Ectodermal cell (in vitro differentiated cells): Measurements from ENCODE around the gene WDFY4.

Source experiments
- H3K27ac ChIP-seq: 2 replicates; pipeline ENCODE4 v1.7.0; 2013; ENCODE audit warnings: mild to moderate bottlenecking, low read depth, low read length; ENCODE audit not compliant: insufficient read depth, poor library complexity, severe bottlenecking
- H3K27me3 ChIP-seq: 2 replicates; pipeline ENCODE4 v1.7.0; 2013; ENCODE audit warnings: mild to moderate bottlenecking, low read length; ENCODE audit not compliant: insufficient read depth, control insufficient read depth, poor library complexity, severe bottlenecking
- H3K36me3 ChIP-seq: one replicate; pipeline ENCODE4 v1.7.0; 2013; ENCODE audit warnings: low read length; ENCODE audit not compliant: control insufficient read depth, insufficient read depth
- H3K4me1 ChIP-seq: one replicate; pipeline ENCODE4 v1.7.0; 2013; ENCODE audit warnings: low read length; ENCODE audit not compliant: control insufficient read depth, insufficient read depth
- H3K4me3 ChIP-seq: 2 replicates; pipeline ENCODE4 v1.7.0; 2013; ENCODE audit warnings: low read depth, low read length, control low read depth; ENCODE audit not compliant: insufficient read depth
- H3K9me3 ChIP-seq: 2 replicates; pipeline ENCODE4 v1.7.0; 2013; ENCODE audit warnings: mild to moderate bottlenecking, low read length, moderate library complexity; ENCODE audit not compliant: control insufficient read depth
- WGBS, 2 experiments: methylation state at CpG; one replicate each; pipeline ENCODE4 v1.1.7; 2013; ENCODE audit warnings: missing lambda C conversion rate in 2 of 2; 5-methylcytosine and 5-hydroxymethylcytosine counted together

Gene WDFY4

DNA sequence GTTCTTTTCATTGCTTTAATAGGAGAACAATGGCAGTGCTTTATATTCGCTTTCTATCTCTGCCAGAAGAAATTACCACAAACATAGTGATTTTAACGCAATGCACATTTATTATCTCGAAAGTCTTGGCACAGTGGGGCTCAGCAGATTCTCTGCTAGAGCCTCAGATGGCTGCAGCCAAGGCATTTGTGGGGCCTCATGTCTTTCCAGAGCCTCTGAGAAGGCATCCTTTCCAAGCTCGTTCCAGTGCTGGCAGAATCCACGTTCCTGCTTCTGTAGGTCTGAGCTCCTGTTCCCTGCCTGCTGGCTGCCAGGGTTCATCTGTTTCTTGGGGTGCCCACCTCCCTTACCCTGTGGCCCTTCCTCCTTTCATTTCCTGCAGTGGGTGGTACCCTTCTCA lies 194.8 kb downstream of the WDFY4 start:
- H3K27me3 ChIP-seq, result no peaks in the 10 kb centered on the region
- peaks cover 6% of the 10 kb centered on the region for H3K4me1 ChIP-seq
- no peaks in the 10 kb centered on the region for H3K36me3 ChIP-seq
- 82 to 89% methylated on average over 5 of the region's 5 CpGs for WGBS, 2 experiments
- no peak overlapping the region for H3K27ac ChIP-seq
- no peaks in the 10 kb centered on the region for H3K9me3 ChIP-seq
- no peak overlapping the region for H3K4me3 ChIP-seq

- Histone ChIP-seq H3K9me3 (no peaks in the 10 kb centered on the region), H3K27me3 (no peaks in the 10 kb centered on the region), H3K27ac (no peak overlapping the region), H3K36me3 (no peaks in the 10 kb centered on the region), H3K4me3 (no peak overlapping the region), H3K4me1 (peaks cover 6% of the 10 kb centered on the region)
- WGBS, 2 experiments, result 31 to 42% methylated on average over 11 of the region's 11 CpGs
Measured at GRCh38 chr10:48880016-48880705, 195.5 kb downstream of the WDFY4 start.

DNA sequence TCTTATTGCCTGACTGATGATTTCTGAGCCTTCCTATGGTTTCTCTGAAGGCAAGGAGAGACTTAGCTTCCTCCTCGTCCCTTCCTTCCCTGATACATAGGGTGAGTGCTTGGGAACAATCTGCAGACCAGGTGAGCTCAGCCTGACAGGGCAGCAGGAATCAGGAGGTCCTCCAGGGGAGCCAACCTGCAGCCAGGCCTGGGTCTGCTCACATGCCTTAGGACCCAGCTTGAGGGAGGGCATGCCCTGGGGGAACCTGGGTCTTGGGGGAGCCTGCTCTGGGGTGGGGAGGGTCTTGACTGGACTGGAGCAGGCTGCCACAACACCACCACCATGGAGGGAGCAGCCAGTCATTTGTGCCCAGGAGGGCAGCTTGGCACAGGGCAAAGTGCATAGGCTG lies 197.3 kb downstream of the WDFY4 start:
- Histone ChIP-seq H3K27me3 (no peaks in the 10 kb centered on the region), H3K9me3 (no peaks in the 10 kb centered on the region), H3K4me3 (no peak overlapping the region), H3K27ac (no peak overlapping the region), H3K4me1 (peaks cover 6% of the 10 kb centered on the region), H3K36me3 (no peaks in the 10 kb centered on the region)
- WGBS, 2 experiments, result 94 to 100% methylated on average over 1 of the region's 1 CpG

DNA sequence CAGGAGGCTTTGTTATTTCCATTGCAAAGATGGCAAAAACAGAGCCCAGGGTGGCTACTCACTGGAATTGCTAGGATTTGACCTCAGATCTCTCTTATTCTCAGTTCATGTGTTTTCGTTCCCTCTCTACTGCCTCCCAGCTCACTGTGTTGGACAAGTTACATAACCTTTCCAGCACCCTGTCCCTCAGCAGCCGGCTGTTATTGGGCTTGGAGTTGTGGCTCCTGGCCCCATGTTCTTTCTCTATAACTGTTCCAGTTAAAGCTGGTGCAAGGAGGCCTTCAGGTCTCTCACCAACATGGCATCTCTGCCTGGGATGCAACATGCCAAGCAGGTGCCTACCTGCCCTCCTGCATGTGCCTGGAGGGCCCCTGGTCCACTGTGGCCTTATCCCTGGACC lies 198.2 kb downstream of the WDFY4 start:
- WGBS, 2 experiments, result 85 to 91% methylated on average over 2 of the region's 2 CpGs
- Histone ChIP-seq H3K27me3 (no peaks in the 10 kb centered on the region), H3K4me3 (no peak overlapping the region), H3K9me3 (no peaks in the 10 kb centered on the region), H3K36me3 (no peaks in the 10 kb centered on the region), H3K4me1 (peaks cover 6% of the 10 kb centered on the region), H3K27ac (no peak overlapping the region)

- no peak overlapping the region for H3K27ac ChIP-seq
- 88 to 91% methylated on average over 4 of the region's 4 CpGs for WGBS, 2 experiments
- H3K36me3 ChIP-seq, result no peaks in the 10 kb centered on the region
- no peaks in the 10 kb centered on the region for H3K9me3 ChIP-seq
- peaks cover 6% of the 10 kb centered on the region for H3K4me1 ChIP-seq
- no peak overlapping the region for H3K4me3 ChIP-seq
- H3K27me3 ChIP-seq, result no peaks in the 10 kb centered on the region
Measured at GRCh38 chr10:48883701-48884100, 199.0 kb downstream of the WDFY4 start.

DNA sequence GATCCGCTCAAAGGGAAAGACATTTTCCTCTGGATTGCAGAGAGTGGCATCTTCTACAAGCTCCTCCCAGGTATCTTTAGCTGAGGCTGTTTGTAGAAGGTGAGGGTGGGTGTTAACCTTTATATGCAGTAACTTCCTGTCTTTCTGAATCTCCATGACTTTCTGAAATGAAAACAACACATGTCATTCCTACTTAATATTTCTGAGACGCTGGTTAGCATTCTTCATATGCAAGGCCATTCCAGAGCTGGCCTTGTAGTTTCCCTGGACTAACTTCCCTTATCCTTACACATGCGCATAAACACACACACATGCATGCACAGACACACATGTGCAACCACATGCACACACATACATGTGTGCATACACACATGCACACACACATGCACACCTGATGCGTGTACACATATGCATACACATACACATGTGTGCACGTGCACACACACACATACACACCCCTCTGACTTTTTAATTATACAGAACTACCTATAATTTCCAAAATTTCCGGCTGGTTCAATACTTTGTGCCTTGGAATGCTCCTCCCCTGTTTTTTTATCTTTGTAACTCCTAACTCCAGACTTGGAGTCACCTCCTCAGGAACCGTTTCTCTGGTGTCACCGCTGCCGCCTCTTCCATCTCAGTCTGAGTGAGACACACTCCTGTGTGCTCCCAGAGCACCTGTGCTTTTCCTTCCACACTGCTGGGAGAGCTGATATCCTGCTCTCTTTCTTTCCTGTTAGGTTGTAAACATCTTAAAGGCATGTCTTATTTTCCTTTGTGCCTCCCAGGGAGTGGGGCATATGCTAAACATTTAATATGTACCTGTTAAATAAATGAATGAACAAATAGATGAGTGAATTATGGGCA lies 199.7 kb downstream of the WDFY4 start:
- no peak overlapping the region for H3K27ac ChIP-seq
- H3K4me3 ChIP-seq, result no peak overlapping the region
- H3K27me3 ChIP-seq, result no peaks in the 10 kb centered on the region
- peaks cover 6% of the 10 kb centered on the region for H3K4me1 ChIP-seq
- no peaks in the 10 kb centered on the region for H3K36me3 ChIP-seq
- H3K9me3 ChIP-seq, result no peaks in the 10 kb centered on the region
- 91 to 94% methylated on average over 9 of the region's 9 CpGs for WGBS, 2 experiments

DNA sequence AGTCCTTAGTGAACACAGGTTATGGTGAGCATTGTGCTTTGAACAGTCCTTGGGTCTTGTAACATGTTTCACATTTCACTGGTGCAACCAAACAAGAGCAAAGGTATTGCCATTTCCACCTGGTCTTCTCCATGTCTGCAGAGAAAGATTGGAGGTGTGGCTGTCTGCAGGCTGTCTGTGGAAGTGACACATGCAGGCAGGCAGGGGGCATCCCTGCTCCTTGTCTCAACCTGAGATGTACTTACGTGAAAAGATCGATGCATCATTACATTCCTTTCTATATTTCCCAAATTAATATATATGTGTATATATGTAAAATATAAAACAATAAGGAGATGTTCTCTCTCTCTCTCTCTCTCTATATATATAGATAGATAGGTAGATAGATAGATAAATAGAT lies 200.7 kb downstream of the WDFY4 start:
- no CpG with 5 or more reads among the region's 2 CpGs for WGBS, 2 experiments
- H3K9me3 ChIP-seq, result no peaks in the 10 kb centered on the region
- H3K4me1 ChIP-seq, result peaks cover under 1% of the 10 kb centered on the region
- no peaks in the 10 kb centered on the region for H3K36me3 ChIP-seq
- no peak overlapping the region for H3K4me3 ChIP-seq
- no peak overlapping the region for H3K27ac ChIP-seq
- no peaks in the 10 kb centered on the region for H3K27me3 ChIP-seq

DNA sequence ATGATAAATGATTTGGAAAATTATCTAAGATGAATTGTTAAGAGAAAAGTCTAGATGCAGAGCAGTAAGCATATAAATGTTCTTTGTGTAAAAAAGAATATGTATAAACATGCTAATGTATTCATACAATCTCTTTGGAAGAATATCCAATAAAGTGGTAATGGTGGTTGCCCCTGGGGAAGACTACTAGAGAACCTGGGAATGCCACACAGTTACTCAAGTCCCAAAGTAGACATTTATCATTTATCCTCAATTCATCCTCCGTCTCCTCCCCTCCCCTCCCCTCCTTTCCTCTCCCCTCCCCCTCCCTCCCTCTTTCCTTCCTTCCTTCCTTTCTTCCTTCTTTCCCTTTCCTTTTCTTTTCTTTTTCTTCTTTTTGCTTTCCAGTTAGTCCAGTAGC lies 203.3 kb downstream of the WDFY4 start:
- no peaks in the 10 kb centered on the region for H3K9me3 ChIP-seq
- H3K4me1 ChIP-seq, result no peaks in the 10 kb centered on the region
- WGBS, 2 experiments, result 91 to 95% methylated on average over 1 of the region's 1 CpG

DNA sequence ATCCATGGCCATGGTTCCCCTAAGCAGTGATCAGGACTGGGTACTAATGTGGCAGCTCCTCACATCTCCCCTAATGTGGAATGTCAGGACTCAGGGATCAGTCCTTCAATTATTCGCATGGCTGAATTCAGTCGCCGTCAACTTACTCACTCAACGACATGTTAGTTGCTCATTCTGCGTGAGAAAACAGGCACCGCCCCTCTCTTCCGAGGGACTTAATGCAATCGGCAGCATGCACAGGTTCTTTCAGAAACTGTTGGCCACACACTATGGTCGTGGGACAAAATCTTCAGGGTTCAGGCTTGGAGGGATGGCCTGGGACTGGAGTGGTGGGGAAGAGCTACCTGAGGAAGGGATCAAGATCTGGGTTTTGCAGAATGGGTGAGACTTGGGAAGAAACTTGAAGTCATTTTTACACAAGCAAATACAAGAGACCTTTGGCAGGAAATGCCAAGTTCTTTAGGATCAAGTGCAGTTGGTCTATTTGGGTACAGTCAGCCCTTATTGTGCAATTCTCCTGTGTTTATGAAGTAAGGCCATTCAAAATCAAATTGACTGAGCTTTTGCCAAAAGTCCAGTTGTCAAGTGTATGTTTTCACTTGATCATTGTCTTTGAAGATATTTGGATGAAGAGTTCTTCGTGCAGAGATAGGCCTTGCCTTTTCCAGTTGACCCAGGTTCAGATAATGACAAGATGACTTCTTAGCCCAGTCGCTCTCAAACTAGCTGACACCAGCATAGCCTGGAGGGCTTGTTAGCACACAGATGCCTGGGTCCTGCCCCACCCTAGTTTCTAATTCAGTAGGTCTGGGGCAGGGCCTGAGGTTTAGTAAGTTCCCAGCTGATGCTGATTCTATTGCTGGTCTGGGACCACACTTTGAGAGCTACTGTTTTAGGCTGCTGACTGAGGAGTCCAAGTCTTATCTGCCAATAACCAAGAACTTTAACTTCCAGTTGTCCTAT lies 206.5 kb downstream of the WDFY4 start:
- H3K4me1 ChIP-seq, result no peaks in the 10 kb centered on the region
- no peaks in the 10 kb centered on the region for H3K27me3 ChIP-seq
- no peak overlapping the region for H3K27ac ChIP-seq
- no peaks in the 10 kb centered on the region for H3K9me3 ChIP-seq
- no peaks in the 10 kb centered on the region for H3K36me3 ChIP-seq
- no peak overlapping the region for H3K4me3 ChIP-seq
- 93 to 94% methylated on average over 11 of the region's 11 CpGs for WGBS, 2 experiments

More for the DNA sequence above, 203.3 kb downstream of the WDFY4 start:
- Histone ChIP-seq H3K36me3 (no peaks in the 10 kb centered on the region), H3K27ac (no peak overlapping the region), H3K27me3 (no peaks in the 10 kb centered on the region), H3K4me3 (no peak overlapping the region)
